Ishikawa (cell line): ENCODE data around the gene OSMR.

ENCODE experiments used
- CEBPB ChIP-seq: IDR thresholded peaks from 2 replicates; pipeline ENCODE4 v1.6.1; 2012
- EGR1 ChIP-seq: IDR thresholded peaks from 2 replicates; pipeline ENCODE4 v1.6.1; 2012
- EP300 ChIP-seq: IDR thresholded peaks from 2 replicates; pipeline ENCODE4 v1.6.1; 2012; ENCODE audit warnings: borderline replicate concordance
- FOXM1 ChIP-seq: IDR thresholded peaks from 2 replicates; pipeline ENCODE4 v1.6.1; 2012; ENCODE audit warnings: low read depth, borderline replicate concordance
- RAD21 ChIP-seq: IDR thresholded peaks from 2 replicates; pipeline ENCODE4 v1.6.1; 2012; ENCODE audit warnings: low read depth
- TAF1 ChIP-seq: IDR thresholded peaks from 2 replicates; pipeline ENCODE4 v1.6.1; 2012; ENCODE audit warnings: low read depth, mild to moderate bottlenecking
- TCF12 ChIP-seq: IDR thresholded peaks from 2 replicates; pipeline ENCODE4 v1.6.1; 2012; ENCODE audit warnings: low read depth
- YY1 ChIP-seq: IDR thresholded peaks from 2 replicates; pipeline ENCODE4 v1.6.1; 2012; ENCODE audit warnings: low read depth
- TF ChIP-seq, protein P1 (sequence below): IDR thresholded peaks from 2 replicates; pipeline ENCODE4 v1.6.1; 2012
- TF ChIP-seq, protein P2 (sequence below): IDR thresholded peaks from 2 replicates; pipeline ENCODE4 v1.6.1; 2012; ENCODE audit warnings: low read depth, mild to moderate bottlenecking

DNA sequence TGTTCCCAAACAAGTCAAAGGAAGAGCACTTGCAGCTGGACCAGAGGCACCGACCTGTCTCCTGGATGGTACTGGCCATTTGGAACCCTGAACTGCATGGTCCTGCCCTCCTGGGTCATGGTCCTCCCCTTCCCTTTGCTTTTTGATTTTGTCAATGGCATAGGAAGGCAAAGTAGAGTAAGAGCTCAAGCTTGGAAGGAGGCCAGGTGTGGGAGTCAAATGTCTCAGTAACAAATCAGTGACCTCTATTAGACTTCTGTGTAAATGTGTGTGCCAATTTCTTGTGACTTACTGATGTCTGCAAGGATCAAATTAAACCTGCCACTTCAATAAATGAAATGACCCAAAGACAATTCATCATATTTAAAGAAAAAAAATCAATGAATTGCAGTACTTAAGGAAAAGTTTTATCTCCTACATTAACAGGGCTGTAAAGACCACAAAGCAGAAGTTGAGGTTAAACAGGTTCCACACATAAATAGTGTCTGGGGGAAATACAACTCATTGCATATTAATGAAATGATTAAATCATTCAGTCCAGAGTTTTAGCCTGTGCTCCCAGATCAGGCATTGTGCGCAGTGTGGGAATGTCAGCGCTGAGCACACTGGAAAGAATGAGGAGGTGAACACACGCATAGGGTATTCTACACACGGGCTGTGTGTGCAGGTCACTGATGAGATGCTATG is 32.7 kb downstream of the OSMR start:
- TF ChIP-seq EP300 (no peak), FOXM1 (no peak), TCF12 (no peak), RAD21 (no peak), EGR1 (no peak), CEBPB (no peak), YY1 (no peak), TAF1 (no peak)
- TF ChIP-seq, protein P1, sequence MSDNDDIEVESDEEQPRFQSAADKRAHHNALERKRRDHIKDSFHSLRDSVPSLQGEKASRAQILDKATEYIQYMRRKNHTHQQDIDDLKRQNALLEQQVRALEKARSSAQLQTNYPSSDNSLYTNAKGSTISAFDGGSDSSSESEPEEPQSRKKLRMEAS = no peak
- TF ChIP-seq, protein P2, sequence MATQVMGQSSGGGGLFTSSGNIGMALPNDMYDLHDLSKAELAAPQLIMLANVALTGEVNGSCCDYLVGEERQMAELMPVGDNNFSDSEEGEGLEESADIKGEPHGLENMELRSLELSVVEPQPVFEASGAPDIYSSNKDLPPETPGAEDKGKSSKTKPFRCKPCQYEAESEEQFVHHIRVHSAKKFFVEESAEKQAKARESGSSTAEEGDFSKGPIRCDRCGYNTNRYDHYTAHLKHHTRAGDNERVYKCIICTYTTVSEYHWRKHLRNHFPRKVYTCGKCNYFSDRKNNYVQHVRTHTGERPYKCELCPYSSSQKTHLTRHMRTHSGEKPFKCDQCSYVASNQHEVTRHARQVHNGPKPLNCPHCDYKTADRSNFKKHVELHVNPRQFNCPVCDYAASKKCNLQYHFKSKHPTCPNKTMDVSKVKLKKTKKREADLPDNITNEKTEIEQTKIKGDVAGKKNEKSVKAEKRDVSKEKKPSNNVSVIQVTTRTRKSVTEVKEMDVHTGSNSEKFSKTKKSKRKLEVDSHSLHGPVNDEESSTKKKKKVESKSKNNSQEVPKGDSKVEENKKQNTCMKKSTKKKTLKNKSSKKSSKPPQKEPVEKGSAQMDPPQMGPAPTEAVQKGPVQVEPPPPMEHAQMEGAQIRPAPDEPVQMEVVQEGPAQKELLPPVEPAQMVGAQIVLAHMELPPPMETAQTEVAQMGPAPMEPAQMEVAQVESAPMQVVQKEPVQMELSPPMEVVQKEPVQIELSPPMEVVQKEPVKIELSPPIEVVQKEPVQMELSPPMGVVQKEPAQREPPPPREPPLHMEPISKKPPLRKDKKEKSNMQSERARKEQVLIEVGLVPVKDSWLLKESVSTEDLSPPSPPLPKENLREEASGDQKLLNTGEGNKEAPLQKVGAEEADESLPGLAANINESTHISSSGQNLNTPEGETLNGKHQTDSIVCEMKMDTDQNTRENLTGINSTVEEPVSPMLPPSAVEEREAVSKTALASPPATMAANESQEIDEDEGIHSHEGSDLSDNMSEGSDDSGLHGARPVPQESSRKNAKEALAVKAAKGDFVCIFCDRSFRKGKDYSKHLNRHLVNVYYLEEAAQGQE = no peak
